ENCODE measurements around the gene AP3M1. TPM values are rescaled to one million over a fixed set of nuclear protein-coding genes. Genes with fewer than 3 reads are reported as not detected.

AP3M1 gene
- polyA plus RNA-seq, 2 of the 4 experiments (the other 2 are of a cell fraction): 39.0 to 83.0 TPM

DNA sequence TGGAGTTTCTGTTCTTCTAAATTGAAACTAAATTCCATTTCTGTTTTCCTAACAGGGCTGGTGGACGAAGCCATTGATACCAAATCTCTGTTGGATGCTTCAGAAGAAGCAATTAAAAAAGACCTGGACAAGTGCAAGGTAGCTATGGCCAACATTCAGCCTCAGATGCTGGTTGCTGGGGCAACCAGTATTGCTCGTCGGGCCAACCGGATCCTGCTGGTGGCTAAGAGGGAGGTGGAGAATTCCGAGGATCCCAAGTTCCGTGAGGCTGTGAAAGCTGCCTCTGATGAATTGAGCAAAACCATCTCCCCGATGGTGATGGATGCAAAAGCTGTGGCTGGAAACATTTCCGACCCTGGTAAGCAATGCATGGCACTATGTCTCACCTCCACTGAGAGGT lies 45.6 kb downstream of the AP3M1 start:
- POLR2A ChIA-PET: no interaction called here
- FAIRE-seq: no peak
- WGBS (ENCODE audit: missing lambda C conversion rate): 86% methylated on average over 8 of the region's 8 CpGs

DNA sequence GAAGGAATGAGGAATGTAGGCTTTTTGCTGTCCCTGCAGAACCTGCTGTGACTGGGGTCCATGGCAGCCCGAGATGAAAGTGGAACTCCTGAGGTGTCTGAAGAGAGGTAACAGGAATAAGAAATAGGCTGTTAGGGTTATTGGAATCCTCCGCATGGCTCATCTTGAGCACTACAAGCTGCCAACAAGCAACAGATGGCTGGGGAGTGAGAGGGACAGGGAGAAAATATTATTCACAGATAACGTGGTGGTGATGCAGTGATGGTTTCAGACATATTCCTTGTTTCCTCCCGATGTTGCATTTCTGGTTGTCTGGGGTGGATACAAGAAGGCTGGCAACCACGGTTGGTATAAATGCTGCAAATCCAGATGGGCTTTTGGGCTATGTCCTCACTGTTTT lies 46.1 kb downstream of the AP3M1 start:
- TF ChIP-seq, protein P1, sequence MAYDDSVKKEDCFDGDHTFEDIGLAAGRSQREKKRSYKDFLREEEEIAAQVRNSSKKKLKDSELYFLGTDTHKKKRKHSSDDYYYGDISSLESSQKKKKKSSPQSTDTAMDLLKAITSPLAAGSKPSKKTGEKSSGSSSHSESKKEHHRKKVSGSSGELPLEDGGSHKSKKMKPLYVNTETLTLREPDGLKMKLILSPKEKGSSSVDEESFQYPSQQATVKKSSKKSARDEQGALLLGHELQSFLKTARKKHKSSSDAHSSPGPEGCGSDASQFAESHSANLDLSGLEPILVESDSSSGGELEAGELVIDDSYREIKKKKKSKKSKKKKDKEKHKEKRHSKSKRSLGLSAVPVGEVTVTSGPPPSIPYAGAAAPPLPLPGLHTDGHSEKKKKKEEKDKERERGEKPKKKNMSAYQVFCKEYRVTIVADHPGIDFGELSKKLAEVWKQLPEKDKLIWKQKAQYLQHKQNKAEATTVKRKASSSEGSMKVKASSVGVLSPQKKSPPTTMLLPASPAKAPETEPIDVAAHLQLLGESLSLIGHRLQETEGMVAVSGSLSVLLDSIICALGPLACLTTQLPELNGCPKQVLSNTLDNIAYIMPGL (CRISPR knock-in tag; IDR thresholded peaks at IDR 0.05; ENCODE audit: borderline replicate concordance): no peak
- TF ChIP-seq, protein P2, sequence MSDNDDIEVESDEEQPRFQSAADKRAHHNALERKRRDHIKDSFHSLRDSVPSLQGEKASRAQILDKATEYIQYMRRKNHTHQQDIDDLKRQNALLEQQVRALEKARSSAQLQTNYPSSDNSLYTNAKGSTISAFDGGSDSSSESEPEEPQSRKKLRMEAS (IDR thresholded peaks at IDR 0.05): no peak
- TF ChIP-seq CHD4 (IDR thresholded peaks at IDR 0.05; ENCODE audit: borderline replicate concordance) (no peak), GATA3 (IDR thresholded peaks at IDR 0.05; ENCODE audit: borderline replicate concordance) (no peak)
- no peak overlapping the region for H3K4me2 ChIP-seq
- 94% methylated on average over 5 of the region's 5 CpGs for WGBS (ENCODE audit: missing lambda C conversion rate)
- no peaks in the 10 kb centered on the region for H3K4me1 ChIP-seq
- ATAC-seq (no peak), FAIRE-seq (no peak), DNase-seq (ENCODE audit: low read depth in 1 of 2, low spot score in 1 of 2) (no peak)
- H3K9me3 ChIP-seq: no peaks in the 10 kb centered on the region
- ChIA-PET CTCF (interaction anchor here (0.7 to 5.9 kb wide), 15 partner anchors 9 to 260 kb away, joined by 3 to 35 read pairs (median 5); no protein-coding TSS in a partner anchor), POLR2A (no interaction called here)
- no peak overlapping the region for H3K4me3 ChIP-seq
- no peak overlapping the region for H3K27ac ChIP-seq

More for the DNA sequence above, 45.6 kb downstream of the AP3M1 start:
- Histone ChIP-seq H3K4me3 (no peak overlapping the region), H3K27ac (no peak overlapping the region), H3K4me1 (no peaks in the 10 kb centered on the region), H3K4me2 (no peak overlapping the region), H3K9me3 (no peaks in the 10 kb centered on the region)
- no peak for ATAC-seq
- CTCF ChIA-PET: interaction anchor here (0.7 to 5.9 kb wide), 11 partner anchors 9 to 258 kb away, joined by 3 to 35 read pairs (median 8); no protein-coding TSS in a partner anchor
- TF ChIP-seq NPAS2 (CRISPR knock-in tag; IDR thresholded peaks at IDR 0.05; ENCODE audit: borderline replicate concordance) (no peak), JUN (IDR thresholded peaks at IDR 0.05) (no peak)
- DNase-seq (ENCODE audit: low read depth in 1 of 2, low spot score in 1 of 2): no peak

DNA sequence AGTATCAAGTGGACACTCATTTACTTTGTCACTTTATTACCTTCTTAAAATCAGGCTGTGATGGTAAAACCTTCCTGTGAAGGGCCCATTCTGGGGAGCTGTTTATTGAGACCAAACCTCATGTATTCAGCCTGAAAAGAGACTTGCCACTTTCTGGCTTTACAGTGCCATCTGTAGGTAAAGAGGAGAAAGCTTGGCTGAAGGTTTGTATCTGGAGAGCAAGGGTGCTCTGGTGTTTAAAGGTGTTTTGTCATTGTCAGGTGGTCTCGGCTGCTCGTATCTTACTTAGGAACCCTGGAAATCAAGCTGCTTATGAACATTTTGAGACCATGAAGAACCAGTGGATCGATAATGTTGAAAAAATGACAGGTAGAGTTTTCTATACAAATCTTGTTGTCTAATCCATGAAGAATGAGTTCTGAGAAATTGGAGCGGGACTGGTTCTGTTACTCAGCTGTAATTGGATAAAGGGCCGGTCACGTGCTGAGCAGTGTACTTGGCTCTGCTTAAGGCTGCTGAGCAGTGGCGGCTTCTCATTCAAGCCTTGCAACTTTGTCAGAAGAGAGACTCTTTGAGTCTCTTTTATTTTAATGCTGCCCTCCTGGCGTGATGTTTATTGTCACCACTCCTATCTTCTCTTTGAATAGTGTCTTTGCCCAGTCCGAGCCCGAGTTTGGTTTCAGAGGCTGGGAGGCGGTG lies 46.9 kb downstream of the AP3M1 start:
- no peak for FAIRE-seq
- Histone ChIP-seq H3K27ac (no peak overlapping the region), H3K9me3 (no peaks in the 10 kb centered on the region), H3K4me2 (no peak overlapping the region), H3K4me1 (no peaks in the 10 kb centered on the region), H3K4me3 (no peak overlapping the region)
- peak; percentile 48 to 51 for DNase-seq (ENCODE audit: low read depth in 1 of 2, low spot score in 1 of 2)
- CTCF ChIA-PET: interaction anchor here (0.6 to 5.9 kb wide), 32 partner anchors 9 to 324 kb away, joined by 3 to 35 read pairs (median 4); no protein-coding TSS in a partner anchor
- POLR2A ChIA-PET: interaction anchor here (1.1 kb wide), 1 partner anchor 31 kb away, joined by 3 read pairs; no protein-coding TSS in a partner anchor
- peak; percentile 52 for TF ChIP-seq SMC3 (IDR thresholded peaks at IDR 0.05)
- no peak for TF ChIP-seq NFE2L2 (conservative IDR thresholded peaks at IDR 0.05; ENCODE audit: low read length)
- no peak for TF ChIP-seq HOXA7 (CRISPR knock-in tag; IDR thresholded peaks at IDR 0.05)
- no peak for TF ChIP-seq HEYL (CRISPR knock-in tag; IDR thresholded peaks at IDR 0.05)
- no peak for TF ChIP-seq MYC (IDR thresholded peaks at IDR 0.05; ENCODE audit: borderline replicate concordance, low read length)
- TF ChIP-seq CBX2 (IDR thresholded peaks at IDR 0.05; ENCODE audit: borderline replicate concordance, low read depth): no peak
- no peak for TF ChIP-seq KDM1A (IDR thresholded peaks at IDR 0.05; ENCODE audit: low read depth)
- peak; percentile 59 for TF ChIP-seq RAD21 (conservative IDR thresholded peaks at IDR 0.05 in 1 of 2, IDR thresholded peaks at IDR 0.05 in 1 of 2)
- TF ChIP-seq MAZ (IDR thresholded peaks at IDR 0.05; ENCODE audit: borderline replicate concordance, low read depth, low read length): no peak
- TF ChIP-seq, protein P3, sequence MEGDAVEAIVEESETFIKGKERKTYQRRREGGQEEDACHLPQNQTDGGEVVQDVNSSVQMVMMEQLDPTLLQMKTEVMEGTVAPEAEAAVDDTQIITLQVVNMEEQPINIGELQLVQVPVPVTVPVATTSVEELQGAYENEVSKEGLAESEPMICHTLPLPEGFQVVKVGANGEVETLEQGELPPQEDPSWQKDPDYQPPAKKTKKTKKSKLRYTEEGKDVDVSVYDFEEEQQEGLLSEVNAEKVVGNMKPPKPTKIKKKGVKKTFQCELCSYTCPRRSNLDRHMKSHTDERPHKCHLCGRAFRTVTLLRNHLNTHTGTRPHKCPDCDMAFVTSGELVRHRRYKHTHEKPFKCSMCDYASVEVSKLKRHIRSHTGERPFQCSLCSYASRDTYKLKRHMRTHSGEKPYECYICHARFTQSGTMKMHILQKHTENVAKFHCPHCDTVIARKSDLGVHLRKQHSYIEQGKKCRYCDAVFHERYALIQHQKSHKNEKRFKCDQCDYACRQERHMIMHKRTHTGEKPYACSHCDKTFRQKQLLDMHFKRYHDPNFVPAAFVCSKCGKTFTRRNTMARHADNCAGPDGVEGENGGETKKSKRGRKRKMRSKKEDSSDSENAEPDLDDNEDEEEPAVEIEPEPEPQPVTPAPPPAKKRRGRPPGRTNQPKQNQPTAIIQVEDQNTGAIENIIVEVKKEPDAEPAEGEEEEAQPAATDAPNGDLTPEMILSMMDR (IDR thresholded peaks at IDR 0.05): peak; percentile 58
- 78% methylated on average over 11 of the region's 11 CpGs for WGBS (ENCODE audit: missing lambda C conversion rate)
- peak in 1 of 2 experiments; percentile 76; a peak in 3 of 6 replicates for ATAC-seq
